ENCODE data around the gene COASY.

DNA sequence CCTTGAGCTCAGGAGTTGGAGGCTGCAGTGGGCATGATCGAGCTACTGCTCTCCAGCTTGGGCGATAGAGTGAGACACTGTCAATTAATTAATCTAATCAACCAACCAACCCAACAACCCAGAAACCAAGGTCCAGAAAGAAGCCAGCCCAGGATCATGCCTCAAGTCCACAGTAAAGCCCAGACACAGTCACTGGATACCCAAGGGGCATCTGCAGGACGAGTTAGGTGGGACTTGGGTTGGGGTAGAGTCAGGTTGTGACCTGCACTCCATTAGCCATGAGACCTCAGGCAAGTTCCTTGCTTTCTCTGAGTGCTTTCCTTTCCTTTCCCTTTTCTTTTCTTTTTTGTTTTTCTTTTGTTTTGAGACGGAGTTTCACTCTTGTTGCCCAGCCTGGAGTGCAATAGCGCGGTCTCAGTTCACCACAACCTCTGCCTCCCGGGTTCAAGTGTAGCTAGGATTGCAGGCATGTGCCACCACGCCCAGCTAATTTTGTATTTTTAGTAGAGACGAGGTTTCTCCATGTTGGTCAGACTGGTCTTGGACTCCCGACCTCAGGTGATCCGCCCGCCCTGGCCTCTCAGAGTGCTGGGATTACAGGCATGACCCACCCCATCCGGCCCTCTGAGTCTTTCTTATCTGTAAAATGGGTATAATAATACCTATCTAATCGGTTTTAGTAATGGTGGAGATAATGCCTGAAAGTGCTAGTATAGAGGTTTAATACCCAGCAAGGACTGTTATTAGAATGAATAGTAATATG lies 12.8 kb upstream of the COASY start:
- TF ChIP-seq, protein P1, sequence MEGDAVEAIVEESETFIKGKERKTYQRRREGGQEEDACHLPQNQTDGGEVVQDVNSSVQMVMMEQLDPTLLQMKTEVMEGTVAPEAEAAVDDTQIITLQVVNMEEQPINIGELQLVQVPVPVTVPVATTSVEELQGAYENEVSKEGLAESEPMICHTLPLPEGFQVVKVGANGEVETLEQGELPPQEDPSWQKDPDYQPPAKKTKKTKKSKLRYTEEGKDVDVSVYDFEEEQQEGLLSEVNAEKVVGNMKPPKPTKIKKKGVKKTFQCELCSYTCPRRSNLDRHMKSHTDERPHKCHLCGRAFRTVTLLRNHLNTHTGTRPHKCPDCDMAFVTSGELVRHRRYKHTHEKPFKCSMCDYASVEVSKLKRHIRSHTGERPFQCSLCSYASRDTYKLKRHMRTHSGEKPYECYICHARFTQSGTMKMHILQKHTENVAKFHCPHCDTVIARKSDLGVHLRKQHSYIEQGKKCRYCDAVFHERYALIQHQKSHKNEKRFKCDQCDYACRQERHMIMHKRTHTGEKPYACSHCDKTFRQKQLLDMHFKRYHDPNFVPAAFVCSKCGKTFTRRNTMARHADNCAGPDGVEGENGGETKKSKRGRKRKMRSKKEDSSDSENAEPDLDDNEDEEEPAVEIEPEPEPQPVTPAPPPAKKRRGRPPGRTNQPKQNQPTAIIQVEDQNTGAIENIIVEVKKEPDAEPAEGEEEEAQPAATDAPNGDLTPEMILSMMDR (conservative IDR thresholded peaks at IDR 0.05; ENCODE audit: low read depth, low read length) = no peak
- no peak for TF ChIP-seq RFX5 (IDR thresholded peaks at IDR 0.05; ENCODE audit: low read depth, low read length)
- no peak for TF ChIP-seq CEBPB (IDR thresholded peaks at IDR 0.05; ENCODE audit: low read depth, low read length)

All from IMR-90 (cell line).